GM19468 (cell line): ENCODE measurements around the gene DBF4.
"Not testable (repeated sequence)": the region's sequence is repeated elsewhere in the genome, so short reads cannot be mapped to it uniquely, and the experiment has no call there.

Experiments
- ATAC-seq: cut with Tn5 transposase; IDR thresholded peaks from one replicate; pipeline ENCODE4 v1.9.1; 2021; ENCODE audit warnings: mild to moderate bottlenecking, moderate library complexity, moderate number of reproducible peaks; ENCODE audit not compliant: unreplicated experiment; ENCODE audit errors: extremely low read depth

The DBF4 gene

DNA sequence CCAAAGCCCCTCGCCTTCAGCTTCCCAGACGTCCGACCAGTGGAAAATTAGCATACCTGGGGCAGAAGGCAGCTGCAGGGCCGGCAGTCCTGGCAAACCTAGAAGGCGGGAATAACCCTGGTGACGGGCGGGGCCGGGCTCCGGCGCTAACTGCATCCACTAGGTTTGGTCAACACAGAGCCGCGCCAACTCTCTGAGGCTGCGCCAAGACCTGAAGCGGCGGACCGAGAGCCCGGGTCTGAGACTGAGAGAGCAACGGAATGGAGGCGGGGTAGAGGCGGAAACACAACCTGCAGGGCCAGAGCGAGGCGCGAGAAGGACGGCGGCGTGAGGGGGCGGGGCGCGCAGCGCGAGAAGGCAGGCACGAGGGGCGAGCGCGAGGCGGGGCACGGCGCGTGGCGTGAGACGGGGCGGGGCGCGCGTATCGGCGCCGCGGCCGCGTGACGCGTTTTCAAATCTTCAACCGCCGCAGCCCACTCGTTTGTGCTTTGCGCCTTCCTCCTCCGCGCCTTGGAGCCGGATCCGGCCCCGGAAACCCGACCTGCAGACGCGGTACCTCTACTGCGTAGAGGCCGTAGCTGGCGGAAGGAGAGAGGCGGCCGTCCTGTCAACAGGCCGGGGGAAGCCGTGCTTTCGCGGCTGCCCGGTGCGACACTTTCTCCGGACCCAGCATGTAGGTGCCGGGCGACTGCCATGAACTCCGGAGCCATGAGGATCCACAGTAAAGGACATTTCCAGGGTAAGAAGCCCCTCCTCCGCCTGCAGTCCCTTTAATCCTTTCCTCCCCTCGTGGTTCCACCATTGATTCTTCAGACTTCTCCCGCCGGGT, at the start of gene DBF4, which contains the start of gene SLC25A40:
TSS of gene DBF4 (plus strand) at position 454 of the 829 bp plus-strand sequence. CDS start at position 694, 240 bp downstream.
TSS of gene SLC25A40 (minus strand) at position 321 of the 829 bp plus-strand sequence. CDS start 17,633 bp downstream, outside the sequence.
- peak; percentile 93 for ATAC-seq

DNA sequence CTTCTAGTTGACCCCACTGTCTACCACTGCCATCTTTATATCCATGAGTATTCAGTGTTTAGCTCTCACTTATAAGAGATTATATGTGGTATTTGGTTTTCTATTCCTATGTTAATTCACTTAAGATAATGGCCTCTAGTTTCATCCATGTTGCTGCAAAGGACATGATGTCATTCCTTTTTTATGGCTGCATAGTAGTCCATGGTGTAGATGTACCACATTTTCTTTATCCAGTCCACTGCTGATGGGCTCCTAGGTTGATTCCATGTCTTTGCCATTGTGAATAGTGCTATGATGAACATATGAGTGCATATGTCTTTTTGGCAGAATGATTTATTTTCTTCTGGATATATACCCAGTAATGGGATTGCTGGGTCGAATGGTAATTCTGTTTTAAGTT, 47.9 kb upstream of the DBF4 start:
- not testable (repeated sequence) for ATAC-seq

GRCh38 chr7:87831097-87831496, 45.2 kb upstream of the DBF4 start:
- no peak for ATAC-seq

DNA sequence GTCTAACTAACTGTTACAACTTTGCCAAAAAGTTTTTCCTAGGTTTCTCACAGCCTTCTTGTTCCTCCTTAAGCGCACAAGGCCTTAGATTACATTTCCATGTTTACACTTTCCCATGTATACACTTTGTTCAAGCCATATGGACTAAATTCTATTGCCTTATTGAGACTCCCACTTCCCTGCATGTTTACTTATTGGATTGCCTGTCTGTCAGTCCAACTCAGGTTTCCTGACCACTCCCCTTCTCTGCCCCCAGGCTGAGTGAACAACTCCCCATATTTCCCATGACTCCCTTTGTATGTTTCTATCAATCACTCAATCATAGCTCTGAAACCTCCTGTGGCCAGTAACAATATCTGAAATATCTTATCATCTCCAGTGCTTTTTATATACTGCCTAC, 43.2 kb upstream of the DBF4 start:
- no peak for ATAC-seq

GRCh38 chr7:87837597-87837996, 38.7 kb upstream of the DBF4 start:
- ATAC-seq = no peak

GRCh38 chr7:87850836-87851593, 25.3 kb upstream of the DBF4 start:
- ATAC-seq = no peak

GRCh38 chr7:87852306-87852705, 24.0 kb upstream of the DBF4 start:
- no peak for ATAC-seq

DNA sequence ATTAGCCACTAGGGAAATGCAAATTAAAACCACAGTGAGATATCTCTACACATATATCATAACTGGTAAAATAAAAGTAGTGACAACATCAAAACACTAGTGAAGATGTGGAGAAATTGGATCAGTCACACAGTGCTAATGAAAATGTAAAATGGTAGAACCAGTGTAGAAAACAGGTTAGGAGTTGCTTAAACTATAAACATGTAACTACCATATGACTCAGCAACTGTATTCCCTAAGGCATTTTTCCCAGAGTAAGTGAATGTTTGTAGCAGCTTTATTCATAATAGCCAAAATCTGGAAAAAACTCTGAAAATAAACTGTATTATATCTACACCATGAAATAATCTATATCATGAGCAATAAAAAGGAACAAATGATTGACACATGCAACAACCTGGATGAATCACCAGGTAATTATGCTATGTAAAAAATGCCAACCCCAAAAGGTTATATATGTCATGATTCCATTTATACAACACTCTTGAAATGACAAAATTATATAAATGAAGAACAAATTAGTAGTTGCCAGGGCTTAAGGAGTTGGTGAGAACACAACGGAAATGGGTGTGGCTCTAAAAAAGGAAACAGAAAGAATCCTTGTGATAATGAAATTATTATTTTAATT, 22.9 kb upstream of the DBF4 start:
- no peak for ATAC-seq

GRCh38 chr7:87858417-87859100, 17.7 kb upstream of the DBF4 start:
- no peak for ATAC-seq

DNA sequence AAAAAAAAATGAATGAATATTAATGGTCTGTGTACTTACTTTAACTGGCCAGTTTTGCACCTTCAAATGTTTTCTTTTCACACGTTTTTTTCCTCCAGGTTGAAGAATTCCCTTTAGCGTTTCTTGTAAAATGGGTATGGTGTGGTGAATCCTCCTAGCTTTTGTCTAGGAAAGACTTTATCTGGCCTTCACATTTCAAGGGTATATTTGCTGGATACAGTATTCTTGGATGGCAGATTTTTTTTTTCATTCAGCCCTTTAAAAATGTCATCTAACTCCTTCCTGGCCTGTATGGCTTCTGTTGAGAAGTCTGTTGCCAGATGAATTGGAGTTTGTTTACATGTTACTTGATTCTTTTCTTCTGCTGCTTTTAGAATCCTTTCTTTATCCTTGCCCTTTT, 10.2 kb upstream of the DBF4 start:
- no peak for ATAC-seq

GRCh38 chr7:87866533-87866932, 9.8 kb upstream of the DBF4 start:
- not testable (repeated sequence) for ATAC-seq

DNA sequence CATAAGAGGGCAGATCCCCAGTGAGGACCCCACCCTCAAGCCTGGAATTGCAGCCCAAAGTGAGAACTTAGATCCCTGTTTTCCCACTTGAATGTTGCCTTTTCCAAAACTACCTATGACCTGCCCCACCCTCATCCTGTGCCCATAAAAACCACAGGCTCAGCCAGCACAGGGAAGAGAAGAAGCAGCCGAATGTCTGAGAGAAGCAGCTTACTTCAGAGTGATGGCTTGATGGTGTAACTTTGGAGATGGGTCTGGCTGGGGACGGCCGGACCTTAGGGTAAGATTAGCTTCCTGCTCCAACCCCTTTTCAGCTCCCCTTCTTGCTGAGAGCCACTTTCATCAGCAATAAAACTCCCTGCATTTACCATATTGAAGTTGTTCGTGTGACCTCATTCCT, 5.8 kb upstream of the DBF4 start:
- ATAC-seq = no peak

GRCh38 chr7:87872346-87872745, 3.9 kb upstream of the DBF4 start:
- ATAC-seq = no peak

DNA sequence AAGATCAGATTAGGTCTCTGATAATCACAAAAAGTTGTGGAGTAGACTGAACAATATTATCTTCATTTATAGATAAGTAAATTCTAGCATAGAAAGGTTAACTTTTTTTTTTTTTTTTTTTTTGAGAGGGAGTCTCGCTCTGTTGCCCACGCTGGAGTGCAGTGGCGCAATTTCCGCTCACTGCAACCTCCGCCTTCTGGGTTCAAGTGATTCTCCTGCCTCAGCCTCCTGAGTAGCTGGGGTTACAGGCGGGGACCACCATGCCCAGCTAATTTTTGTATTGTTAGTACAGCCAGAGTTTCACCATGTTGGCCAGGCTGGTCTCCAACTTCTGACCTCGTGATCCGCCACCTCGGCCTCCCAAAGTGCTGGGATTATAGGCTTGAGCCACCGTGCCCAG, 3.0 kb upstream of the DBF4 start:
- ATAC-seq = not testable (repeated sequence)

DNA sequence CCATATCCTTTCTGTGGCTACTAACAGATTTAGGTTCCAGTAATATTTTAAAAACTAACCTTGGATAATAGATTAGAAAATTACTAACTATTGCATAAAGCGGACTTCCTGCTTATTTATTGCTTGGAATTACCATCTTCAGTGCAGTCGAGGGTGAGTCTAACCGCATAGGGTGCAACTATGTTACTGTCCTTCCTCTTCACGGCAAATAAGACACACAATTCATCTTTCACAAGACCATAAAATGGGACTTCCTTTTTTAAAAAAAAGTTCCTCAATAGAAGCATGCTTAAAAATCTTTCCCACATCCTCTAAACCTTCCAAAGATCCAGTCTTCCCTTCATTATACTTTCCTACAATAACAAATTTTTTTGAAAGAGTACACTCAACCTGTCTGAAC, 2.2 kb upstream of the DBF4 start:
- ATAC-seq = no peak

- ATAC-seq = no peak
Measured at GRCh38 chr7:87875151-87876039, 898 bp upstream of the DBF4 start.

- no peak for ATAC-seq
Measured at GRCh38 chr7:87876869-87877234, 559 bp downstream of the DBF4 start.

DNA sequence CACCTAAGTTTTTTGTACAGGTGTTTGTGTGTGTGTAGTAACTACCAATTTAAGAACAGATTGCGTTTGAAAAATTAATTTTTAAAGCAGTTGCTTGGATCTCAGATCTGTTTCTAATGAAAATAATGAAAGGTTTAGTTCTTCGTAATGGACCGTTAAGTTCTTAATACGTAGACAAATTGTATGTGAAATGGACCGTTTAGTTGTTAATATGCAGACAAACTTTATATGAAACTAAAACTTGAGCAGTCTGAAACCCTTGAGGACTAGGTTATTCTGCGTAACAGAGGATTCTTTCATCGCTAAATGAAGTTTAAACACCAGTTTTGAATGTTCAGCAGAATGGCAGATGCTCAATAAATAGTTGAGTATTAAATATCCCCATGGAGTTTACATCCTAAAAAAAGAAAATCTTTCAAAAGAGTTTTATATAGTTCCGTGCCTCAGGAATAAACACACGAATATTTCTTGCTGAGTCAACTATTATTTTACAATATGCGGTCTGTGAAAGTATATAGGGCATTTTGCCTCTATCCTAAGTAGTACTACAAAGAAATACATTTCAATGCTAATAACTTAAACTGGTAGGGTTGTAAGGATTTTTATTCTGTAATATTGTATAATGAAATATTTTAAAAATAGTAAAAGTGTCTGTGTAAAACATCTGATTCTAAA, 1.2 kb downstream of the DBF4 start:
- no peak for ATAC-seq

DNA sequence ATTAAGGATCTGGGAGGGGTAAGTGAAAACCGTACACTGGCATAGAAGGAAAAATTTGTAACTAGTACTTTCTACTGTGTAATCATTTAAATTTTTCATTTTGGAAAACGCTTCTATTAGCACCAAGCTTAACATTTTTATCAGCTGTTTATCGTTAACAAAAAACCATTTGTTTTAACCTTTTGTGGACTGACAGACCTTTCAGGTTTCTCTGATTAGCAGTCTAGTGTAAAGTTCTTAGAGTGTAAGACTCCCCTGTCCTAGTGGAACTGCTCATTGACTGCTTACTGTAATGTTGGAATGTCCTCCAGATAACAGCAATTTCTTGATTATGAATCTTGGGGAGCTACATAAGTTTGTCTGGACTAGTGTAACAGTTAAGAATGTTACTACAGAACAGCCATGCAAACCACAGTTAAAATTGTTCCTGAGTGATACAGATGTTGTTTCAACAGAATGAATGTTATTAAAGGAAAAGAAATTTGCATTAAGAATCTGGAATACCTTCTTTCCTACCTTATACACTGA, 2.0 kb downstream of the DBF4 start:
- no peak for ATAC-seq
